ENCODE measurements around the gene HS2ST1.

- no peak for TF ChIP-seq EZH2 (IDR thresholded peaks at IDR 0.05; ENCODE audit: insufficient read depth, poor library complexity, severe bottlenecking)
- TF ChIP-seq EZH2phosphoT487 (IDR thresholded peaks at IDR 0.05; ENCODE audit: insufficient read depth, low read depth), result no peak
These were observed 139.0 kb downstream of the HS2ST1 start for GRCh38 chr1:87053446-87053845.

All from GM23248 (cell line).